NCI-H1436 (cell line): Measurements from ENCODE around the gene PCDHGA4.
"Not testable (repeated sequence)": the region's sequence is repeated elsewhere in the genome, so short reads cannot be mapped to it uniquely, and the experiment has no call there.

Source experiments
- DNase-seq: peaks from one replicate; lab custom pipeline; 2025; lab: John Stamatoyannopoulos, UW

Gene PCDHGA4

DNA sequence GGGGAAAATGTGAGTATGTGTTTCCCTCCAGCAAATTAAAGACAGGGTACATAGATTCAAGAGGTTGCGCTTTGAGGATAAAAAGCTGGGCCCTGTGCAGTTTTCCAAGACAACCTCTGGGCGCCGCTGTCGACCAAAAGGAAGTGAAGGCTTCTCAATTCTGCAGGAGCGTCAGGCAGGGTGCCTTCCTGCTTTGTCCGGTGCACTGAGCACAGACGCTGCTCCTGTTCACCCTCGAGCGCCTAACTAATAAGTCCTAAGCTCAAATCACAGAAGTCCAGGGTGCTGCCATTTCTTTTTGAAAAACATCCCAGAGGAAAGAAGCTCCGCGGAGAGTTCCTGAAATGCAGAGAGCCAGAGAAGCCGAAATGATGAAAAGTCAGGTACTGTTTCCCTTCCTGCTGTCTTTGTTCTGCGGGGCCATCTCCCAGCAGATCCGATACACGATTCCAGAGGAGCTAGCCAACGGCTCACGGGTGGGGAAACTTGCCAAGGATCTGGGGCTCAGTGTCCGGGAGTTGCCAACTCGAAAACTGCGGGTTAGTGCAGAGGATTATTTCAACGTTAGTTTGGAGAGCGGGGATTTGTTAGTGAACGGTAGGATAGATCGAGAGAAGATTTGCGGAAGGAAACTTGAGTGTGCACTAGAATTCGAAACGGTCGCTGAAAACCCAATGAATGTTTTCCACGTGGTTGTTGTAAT lies 4.8 kb upstream of the PCDHGA4 start, which contains the start of gene PCDHGB1:
TSS of gene PCDHGB1 (plus strand) at position 183 of the 703 bp plus-strand sequence. CDS start at position 345, 162 bp downstream.
- peak; percentile 39 for DNase-seq

- no peak for DNase-seq
Measured at GRCh38 chr5:141351591-141351990, 3.2 kb upstream of the PCDHGA4 start.

DNA sequence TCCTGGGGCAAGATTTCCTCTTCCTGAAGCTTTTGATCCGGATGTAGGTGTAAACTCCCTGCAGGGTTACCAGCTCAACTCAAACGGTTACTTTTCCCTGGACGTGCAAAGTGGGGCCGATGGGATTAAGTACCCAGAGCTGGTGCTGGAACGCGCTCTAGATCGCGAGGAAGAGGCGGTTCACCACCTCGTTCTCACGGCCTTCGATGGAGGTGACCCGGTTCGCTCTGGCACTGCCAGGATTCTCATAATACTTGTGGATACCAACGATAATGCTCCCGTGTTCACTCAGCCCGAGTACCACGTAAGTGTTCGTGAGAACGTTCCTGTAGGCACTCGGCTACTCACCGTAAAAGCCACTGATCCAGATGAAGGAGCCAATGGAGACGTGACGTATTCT lies 820 bp downstream of the PCDHGA4 start:
- no peak for DNase-seq

DNA sequence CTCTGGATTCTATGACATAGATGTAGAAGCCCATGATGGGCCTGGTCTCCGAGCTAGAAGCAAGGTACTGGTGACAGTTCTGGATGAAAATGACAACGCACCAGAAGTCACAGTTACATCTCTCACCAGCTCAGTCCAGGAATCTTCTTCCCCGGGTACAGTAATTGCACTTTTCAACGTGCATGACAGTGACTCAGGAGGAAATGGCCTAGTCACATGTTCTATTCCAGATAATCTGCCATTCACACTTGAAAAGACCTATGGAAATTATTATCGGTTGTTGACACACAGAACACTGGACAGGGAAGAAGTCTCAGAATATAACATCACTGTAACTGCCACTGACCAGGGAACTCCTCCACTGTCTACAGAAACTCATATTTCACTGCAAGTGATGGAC lies 1.3 kb downstream of the PCDHGA4 start:
- no peak for DNase-seq

- DNase-seq: no peak
Measured at GRCh38 chr5:141356950-141357349, 2.1 kb downstream of the PCDHGA4 start.

DNA sequence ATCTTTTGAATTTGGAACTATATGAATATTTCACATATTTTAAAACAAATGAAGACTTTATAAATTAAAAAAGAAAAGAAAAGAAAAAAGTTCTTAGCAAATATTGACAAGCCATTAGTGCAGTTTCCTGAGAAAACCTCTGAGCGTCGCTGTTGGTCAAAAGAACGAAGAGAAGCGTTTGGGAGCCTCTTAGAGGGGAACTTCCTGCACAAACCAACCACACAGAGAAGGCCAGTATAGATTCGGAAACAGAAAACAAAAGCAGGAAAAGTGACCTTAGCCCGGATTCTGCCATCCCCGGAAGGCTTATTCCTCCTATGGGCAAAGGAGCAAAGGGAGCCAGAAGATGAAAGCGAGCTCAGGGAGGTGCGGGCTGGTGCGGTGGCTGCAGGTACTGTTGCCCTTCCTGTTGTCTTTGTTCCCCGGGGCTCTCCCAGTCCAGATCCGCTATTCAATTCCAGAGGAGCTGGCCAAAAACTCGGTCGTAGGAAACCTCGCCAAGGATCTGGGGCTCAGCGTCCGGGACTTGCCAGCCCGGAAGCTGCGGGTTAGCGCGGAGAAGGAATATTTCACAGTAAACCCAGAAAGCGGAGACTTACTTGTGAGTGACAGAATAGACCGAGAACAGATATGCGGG lies 5.1 kb downstream of the PCDHGA4 start, which contains the start of gene PCDHGB2:
TSS of gene PCDHGB2 (plus strand) at position 205 of the 637 bp plus-strand sequence. CDS start at position 347, 142 bp downstream.
- DNase-seq: no peak

GRCh38 chr5:141360685-141361084 lies 5.9 kb downstream of the PCDHGA4 start:
- no peak for DNase-seq

DNA sequence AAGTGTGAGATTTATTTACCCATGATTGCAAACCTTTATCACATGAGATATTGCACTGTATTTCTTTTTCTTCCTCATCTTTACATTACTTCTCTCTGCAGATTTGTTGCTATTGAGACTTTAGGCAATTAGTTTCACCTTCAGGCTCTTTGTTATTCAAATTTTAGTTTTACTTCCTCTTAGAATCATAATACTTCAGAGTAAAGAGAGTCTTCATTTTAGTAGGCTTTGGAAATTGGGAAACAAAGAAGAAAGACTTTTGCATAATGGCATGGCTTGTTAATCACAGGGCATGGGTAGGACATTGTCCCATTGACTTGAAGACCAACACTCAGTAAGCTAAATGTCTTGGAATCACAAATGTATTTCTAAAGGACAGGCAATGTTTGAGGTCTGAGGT lies 7.9 kb downstream of the PCDHGA4 start:
- no peak for DNase-seq

GRCh38 chr5:141363952-141364660 lies 9.3 kb downstream of the PCDHGA4 start, which contains the start of gene PCDHGA5:
PCDHGA5 (plus strand) TSS chr5:141364162; CDS start chr5:141364331, 169 bp downstream.
- DNase-seq: no peak

- DNase-seq: no peak
Measured at GRCh38 chr5:141366016-141366896, 11.4 kb downstream of the PCDHGA4 start.

- DNase-seq: no peak
Measured at GRCh38 chr5:141369994-141370848, 15.4 kb downstream of the PCDHGA4 start, which contains the start of gene PCDHGB3. PCDHGB3 (plus strand) TSS chr5:141370242; CDS start chr5:141370395, 153 bp downstream.

DNA sequence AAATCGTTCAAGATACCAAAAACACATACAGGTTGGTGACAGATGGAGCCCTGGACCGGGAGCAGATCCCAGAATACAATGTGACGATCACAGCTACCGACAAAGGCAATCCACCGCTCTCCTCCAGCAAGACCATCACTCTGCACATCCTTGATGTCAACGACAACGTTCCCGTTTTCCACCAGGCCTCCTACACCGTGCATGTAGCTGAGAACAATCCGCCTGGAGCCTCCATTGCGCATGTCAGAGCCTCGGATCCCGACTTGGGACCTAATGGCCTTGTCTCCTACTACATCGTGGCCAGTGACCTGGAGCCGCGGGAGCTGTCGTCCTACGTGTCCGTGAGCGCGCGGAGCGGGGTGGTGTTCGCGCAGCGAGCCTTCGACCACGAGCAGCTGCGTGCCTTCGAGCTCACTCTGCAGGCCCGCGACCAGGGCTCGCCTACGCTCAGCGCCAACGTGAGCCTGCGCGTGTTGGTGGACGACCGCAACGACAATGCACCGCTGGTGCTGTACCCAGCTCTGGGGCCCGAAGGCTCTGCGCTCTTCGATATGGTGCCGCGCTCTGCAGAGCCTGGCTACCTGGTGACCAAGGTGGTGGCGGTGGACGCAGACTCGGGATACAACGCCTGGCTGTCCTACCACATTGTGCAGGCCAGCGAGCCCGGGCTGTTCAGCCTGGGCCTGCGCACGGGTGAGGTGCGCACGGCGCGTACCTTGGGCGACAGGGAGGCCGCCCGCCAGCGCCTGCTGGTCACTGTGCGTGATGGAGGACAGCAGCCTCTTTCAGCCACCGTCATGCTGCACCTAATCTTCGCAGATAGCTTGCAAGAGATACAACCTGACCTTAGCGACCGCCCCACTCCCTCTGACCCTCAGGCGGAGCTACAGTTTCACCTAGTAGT lies 17.0 kb downstream of the PCDHGA4 start:
- no peak for DNase-seq

DNA sequence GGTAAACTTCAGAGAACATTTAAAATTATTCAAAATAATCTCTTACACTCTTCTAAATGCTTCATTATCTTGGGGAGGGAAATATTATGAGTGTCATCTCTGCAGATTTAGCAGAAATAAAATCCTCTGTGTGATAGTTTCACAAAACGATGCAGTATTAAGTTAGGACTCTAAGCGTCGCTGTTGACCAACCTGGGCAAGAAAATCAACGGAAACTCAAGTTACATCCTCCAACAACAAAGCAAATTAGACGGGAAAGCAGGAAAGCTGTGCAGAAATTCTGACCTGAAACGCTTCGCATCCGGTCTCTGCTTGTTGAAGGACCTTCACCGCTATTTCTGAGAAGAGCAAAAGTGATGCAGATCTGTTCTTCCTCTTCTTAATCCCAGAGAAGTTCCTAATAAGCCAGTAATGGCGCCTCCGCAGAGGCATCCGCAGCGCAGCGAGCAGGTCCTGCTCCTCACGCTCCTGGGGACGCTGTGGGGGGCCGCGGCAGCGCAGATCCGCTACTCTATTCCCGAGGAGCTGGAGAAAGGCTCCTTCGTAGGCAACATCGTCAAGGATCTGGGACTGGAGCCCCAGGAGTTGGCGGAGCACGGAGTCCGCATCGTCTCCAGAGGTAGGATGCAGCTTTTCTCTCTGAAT lies 19.0 kb downstream of the PCDHGA4 start, which contains the start of gene PCDHGA6:
TSS of gene PCDHGA6 (plus strand) at position 219 of the 645 bp plus-strand sequence. CDS start at position 412, 193 bp downstream.
- no peak for DNase-seq

GRCh38 chr5:141374627-141375026 lies 19.8 kb downstream of the PCDHGA4 start:
- no peak for DNase-seq

- DNase-seq: not testable (repeated sequence)
Measured at GRCh38 chr5:141375444-141376155, 20.8 kb downstream of the PCDHGA4 start.

DNA sequence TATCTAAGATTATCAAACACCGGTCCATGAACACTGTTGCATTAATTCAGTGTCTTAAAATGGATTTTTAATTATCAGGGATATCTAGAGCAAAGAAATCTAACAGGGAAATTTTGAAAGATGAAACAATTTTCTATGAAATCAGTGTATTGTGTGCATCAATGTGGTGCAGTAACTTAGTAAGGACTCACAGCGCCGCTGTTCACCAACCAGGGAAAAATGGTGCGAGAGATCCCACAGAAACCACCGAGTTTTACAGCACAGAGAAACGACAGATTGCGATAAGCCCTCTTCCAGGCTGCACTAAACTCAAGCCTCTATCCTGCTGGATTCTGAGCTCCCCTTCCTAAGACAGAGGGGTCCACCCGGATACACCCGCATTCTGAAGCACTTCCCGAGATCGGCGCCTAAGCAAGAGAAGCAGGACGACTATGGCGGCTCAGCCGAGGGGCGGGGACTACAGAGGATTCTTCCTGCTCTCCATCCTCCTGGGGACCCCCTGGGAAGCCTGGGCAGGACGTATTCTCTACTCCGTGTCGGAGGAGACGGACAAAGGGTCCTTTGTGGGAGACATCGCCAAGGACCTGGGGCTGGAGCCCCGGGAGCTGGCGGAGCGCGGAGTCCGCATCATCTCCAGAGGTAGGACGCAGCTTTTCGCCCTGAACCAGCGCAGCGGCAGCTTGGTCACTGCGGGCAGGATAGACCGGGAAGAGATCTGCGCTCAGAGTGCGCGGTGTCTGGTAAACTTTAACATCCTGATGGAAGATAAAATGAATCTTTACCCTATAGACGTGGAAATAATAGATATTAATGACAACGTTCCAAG lies 27.9 kb downstream of the PCDHGA4 start, which contains the start of gene PCDHGA7:
TSS of gene PCDHGA7 (plus strand) at position 274 of the 826 bp plus-strand sequence. CDS start at position 432, 158 bp downstream.
- no peak for DNase-seq

- no peak for DNase-seq
Measured at GRCh38 chr5:141383345-141383744, 28.5 kb downstream of the PCDHGA4 start.
